ENCODE data around the gene FRRS1L.

DNA sequence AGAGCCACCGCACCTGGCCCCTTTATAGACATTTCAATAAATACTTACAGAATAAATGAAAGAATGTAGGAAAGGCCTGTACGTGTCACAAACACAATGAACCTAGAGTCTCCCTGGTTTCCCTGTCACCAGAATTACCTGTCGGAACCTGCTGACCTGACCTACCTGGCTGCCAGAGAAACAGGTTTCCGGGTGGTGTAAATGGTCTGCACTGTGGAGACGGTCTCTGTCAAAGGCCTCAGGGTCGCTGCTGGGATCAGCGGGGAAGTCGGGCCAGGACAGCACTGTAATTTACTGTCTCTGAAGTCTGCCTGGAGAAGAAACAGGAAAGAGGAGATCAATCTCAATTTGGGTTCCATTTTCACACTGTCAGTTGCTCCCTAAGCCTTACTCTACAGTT is 9.3 kb upstream of the FRRS1L start:
- TF ChIP-seq, protein P1, sequence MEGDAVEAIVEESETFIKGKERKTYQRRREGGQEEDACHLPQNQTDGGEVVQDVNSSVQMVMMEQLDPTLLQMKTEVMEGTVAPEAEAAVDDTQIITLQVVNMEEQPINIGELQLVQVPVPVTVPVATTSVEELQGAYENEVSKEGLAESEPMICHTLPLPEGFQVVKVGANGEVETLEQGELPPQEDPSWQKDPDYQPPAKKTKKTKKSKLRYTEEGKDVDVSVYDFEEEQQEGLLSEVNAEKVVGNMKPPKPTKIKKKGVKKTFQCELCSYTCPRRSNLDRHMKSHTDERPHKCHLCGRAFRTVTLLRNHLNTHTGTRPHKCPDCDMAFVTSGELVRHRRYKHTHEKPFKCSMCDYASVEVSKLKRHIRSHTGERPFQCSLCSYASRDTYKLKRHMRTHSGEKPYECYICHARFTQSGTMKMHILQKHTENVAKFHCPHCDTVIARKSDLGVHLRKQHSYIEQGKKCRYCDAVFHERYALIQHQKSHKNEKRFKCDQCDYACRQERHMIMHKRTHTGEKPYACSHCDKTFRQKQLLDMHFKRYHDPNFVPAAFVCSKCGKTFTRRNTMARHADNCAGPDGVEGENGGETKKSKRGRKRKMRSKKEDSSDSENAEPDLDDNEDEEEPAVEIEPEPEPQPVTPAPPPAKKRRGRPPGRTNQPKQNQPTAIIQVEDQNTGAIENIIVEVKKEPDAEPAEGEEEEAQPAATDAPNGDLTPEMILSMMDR (conservative IDR thresholded peaks at IDR 0.05): no peak
- TF ChIP-seq EZH2 (IDR thresholded peaks at IDR 0.05; ENCODE audit: low read depth): no peak

Measured in PC-9 (cell line).